SU-DHL-6 (cell line): ENCODE data around the gene ATP2A3.

Source experiments
- EZH2phosphoT487 ChIP-seq: fragments of 200-600 bp; sonication (generic), shearing (Covaris generic); conservative IDR thresholded peaks from 2 replicates; pipeline ENCODE4 v1.6.1; 2018; ENCODE audit warnings: mild to moderate bottlenecking, antibody characterized with exemption, low read length, moderate library complexity, mixed read lengths
- TF ChIP-seq, protein P1 (sequence below): fragments of 200-600 bp; sonication (generic); IDR thresholded peaks from one replicate; pipeline ENCODE4 v1.5.1; 2017; ENCODE audit warnings: antibody characterized with exemption, mild to moderate bottlenecking, low read length, moderate library complexity; ENCODE audit not compliant: insufficient read depth, poor library complexity, severe bottlenecking

DNA sequence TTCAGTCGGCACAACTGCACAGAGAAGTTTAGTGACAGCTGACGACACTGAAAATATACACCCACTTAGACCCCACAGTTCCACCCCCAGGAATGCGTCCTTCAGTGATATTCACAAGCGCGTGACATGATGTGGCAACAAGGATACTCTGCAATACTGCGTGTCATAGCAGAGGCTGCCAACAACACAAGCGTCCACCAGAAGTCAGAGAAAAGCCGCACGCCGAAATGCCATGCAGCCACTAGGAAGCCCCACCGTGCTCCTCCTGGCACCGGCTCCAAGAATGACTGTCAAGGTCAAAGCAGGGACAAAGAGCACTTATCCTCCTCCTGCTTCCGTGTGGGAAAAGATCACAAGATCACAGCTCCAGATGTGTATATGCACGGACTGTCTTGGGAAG, 3.5 kb downstream of the ATP2A3 start:
- TF ChIP-seq, protein P1, sequence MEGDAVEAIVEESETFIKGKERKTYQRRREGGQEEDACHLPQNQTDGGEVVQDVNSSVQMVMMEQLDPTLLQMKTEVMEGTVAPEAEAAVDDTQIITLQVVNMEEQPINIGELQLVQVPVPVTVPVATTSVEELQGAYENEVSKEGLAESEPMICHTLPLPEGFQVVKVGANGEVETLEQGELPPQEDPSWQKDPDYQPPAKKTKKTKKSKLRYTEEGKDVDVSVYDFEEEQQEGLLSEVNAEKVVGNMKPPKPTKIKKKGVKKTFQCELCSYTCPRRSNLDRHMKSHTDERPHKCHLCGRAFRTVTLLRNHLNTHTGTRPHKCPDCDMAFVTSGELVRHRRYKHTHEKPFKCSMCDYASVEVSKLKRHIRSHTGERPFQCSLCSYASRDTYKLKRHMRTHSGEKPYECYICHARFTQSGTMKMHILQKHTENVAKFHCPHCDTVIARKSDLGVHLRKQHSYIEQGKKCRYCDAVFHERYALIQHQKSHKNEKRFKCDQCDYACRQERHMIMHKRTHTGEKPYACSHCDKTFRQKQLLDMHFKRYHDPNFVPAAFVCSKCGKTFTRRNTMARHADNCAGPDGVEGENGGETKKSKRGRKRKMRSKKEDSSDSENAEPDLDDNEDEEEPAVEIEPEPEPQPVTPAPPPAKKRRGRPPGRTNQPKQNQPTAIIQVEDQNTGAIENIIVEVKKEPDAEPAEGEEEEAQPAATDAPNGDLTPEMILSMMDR: no peak
- no peak for TF ChIP-seq EZH2phosphoT487
